Measurements from ENCODE around the gene ZNF804A.
A peak's percentile ranks its signal among the peaks of the same experiment; 100 is the strongest.
"Not testable (repeated sequence)": the region's sequence is repeated elsewhere in the genome, so short reads cannot be mapped to it uniquely, and the experiment has no call there.

Gene ZNF804A

DNA sequence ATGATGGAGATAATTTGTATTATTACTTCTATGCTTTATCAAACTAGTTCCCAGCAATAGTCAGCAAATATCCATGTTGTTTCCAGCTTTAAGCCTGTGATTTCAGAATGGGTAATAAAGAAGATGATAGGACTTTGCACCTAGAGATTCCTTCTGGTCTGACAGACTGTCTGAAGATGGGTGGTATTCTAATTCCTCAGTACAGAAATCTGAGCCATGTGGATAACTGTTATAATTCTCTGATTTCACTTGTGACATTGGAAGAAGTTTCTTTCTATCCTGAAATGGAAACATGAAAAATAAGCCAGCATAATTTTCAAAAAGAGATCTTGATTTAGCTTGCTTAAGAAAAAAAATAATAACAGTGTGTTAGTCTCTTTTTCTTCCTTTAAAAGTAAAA lies 130.1 kb downstream of the ZNF804A start:
- DNase-seq: no peak

DNA sequence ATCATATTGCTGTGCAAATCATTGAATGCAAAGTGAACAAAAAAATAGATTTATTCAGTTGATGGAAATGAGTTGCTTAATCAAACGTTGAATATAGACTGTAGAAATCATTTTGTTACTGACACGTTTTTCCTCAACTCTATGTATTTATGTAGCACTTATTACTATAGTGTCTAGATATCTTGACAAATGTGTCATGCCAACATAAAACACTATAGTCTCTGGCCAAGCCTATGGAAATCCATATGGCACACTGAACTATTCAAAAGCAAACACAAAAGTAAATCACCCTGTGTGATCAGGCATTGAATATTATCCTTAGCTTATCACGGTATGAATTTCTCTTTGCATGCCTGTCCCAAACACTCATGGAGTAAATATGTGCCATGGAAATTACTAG lies 131.3 kb downstream of the ZNF804A start:
- DNase-seq: no peak

DNA sequence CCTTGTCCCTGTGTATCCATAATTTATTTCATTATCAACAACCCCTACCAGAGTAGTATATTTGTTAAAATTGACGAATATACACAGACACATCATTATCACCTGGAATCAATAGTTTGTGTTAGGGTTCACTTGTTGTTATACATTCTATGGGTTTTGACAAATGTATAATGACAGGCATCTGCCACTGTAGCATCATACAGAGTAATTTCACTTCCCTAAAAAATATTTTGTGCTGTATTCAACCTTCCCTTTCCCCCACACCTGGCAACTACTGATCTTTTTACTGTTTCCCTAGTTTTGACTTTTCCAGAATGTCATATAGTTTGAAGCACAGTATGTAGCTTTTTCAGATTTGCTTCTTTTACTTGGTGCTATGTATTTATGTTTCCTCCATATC lies 132.0 kb downstream of the ZNF804A start:
- no peak for DNase-seq

DNA sequence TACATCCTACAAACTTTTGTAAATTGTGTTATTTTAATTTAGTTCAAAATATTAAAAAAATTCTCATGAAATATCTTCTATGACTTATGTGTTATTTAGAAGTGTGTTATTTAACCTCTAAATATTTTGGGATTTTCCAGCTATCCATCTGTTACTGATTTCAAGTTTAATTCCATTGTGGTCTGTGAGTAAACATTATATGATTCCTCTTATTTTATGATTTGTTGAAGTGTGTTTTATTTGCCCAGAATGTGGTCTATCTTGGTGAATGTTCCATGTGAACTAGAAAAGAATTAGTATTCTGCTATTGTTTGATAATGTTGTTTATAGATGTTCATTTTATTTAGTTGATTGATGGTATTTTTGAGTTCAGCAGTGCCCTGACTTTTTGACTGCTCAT lies 136.0 kb downstream of the ZNF804A start:
- no peak for DNase-seq

DNA sequence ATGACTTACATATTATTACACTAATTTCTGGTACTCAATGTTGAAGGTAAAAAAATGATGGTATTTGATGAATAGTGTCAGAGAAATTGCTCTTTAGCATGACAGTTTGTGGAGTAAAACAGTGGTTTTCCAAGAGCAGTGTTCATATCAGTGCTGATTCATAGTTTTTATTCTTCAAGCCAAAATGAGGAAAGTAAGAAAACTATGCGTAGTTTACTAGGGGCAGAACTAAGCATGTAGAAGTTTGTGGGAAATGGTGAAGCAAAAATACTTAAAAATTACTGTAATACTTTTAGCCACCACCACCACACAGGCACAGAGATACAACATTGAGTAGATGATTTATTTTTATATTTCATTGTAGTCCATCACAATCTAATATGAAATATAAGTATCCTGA lies 137.3 kb downstream of the ZNF804A start:
- no peak for DNase-seq

DNA sequence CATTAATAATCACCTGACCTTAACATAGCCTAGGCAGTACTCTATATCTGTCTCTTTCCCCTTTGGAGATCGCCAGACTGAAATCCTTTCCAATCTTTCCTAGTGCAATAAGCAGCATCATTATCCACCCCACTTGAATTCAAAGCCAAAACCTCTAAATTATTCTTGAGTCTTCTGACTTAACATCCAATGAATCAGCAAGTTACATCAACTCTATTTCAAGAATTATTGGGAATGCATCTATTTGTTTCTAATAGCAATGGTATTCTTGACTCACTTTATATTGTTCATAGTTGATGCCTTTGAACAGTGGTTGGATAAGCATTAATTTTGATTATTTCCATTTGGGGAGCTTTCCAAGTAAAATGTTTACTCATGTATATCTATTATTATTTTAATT lies 144.8 kb downstream of the ZNF804A start:
- no peak for DNase-seq

DNA sequence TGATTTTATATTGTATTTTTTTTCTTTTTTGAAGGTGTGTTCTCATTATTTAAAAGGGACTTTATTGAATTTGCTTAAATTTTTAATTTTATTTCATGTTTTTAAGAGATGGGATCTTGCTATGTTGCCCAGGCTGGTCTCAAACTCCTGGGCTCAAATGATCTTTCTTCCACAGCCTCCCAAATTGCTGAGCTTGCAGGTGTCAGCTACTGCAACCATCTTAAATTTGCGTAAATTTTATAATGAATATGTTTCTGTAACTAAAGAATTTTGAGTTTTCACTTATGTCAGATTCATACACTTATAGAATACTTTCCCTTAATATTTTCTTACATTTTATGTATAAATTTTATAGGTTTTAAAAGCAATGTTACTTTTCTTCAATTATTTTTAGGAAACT lies 157.8 kb downstream of the ZNF804A start:
- no peak for DNase-seq

DNA sequence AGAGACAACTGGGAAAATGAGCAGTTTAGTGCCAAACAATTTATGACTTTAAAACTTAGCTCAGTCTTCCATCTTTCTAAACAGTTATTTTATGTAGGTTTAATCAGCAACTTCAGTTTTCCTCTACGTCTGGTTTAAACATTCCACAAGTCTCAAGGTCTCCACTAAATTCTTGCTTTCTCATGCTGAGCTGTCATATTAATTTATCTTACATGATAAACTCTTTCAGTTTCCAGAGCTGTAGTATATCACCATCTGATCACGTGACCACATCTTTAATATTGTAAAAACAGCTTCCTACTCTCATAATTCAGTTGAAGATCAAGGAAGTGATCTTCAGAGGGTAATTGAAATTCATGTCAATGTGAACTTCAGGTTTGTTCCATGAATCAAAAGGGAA lies 158.6 kb downstream of the ZNF804A start:
- no peak for DNase-seq

DNA sequence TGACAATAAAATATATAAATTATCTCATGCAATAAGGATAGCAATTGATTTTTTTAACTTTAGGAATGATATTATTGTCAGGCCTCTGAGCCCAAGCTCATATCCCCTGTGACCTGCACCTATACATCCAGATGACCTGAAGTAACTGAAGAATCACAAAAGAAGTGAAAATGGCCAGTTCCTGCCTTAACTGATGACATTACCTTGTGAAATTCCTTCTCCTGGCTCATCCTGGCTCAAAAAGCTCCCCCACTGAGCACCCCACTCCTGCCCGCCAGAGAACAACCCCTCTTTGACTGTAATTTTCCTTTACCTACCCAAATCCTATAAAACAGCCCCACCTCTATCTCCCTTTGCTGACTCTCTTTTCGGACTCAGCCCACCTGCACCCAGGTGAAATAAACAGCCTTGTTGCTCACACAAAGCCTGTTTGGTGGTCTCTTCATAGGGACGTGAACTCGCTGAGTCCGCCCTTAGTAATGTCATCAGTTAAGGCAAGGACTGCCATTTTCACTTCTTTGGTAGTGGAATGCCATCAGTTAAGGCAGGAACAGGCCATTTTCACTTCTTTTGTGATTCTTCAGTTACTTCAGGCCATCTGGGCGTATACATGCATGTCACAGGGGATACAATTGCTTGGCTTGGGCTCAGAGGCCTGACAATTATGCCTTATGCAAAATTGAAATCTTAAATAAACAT lies 161.4 kb downstream of the ZNF804A start:
- not testable (repeated sequence) for DNase-seq

DNA sequence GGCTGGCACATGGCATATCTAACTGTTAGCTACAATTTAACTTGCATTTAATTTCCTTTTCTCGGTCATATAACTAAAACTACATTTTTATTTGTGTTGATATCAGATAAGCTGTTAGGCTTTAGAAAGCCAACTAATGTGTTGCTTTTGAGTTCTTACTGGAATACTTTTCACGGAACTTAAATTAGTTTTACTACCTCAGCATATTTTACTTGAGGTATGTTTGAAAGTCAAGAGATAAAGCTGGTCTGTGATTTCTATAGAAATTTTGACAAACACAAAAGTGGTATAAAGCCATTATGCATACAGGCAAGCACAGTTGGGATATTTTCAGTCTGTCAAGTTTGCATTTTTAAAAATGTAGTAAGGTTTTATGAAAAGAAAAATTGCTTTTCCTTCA lies 162.6 kb downstream of the ZNF804A start:
- DNase-seq: no peak

DNA sequence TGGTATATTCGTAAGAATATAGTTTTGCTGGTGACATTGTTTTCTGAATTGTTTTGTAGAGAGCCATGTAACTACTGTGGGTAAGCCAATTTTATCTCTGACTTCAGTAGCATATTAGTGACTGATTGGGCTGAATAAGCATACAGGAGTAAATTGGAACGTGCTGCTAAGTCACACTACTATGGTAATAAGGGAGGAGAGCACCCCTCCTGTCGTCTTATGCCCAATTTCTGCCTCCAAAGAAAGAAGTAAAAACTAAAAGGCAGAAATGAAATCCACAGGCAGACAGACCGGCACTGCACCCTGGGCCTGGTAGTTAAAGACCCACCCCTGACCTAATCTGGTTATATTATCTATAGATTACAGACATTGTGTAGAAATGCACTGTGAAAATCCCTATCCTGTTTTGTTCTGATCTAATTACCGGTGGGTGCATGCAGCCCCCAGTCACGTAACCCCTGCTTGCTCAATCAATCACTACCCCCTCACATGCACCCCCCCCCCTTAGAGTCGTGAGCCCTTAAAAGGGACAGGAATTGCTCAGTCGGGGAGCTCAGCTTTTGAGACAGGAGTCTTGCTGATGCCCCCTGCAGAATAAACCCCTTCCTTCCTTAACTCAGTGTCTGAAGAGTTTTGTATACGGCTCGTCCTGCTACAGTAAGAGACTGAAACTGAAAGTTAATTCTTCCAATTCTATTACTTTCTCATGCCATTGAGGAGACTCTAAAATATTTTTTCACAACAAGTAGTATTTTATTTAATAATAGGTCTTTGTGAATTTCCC lies 167.0 kb downstream of the ZNF804A start:
- DNase-seq: peak; percentile 24 to 51 (median 38)

DNA sequence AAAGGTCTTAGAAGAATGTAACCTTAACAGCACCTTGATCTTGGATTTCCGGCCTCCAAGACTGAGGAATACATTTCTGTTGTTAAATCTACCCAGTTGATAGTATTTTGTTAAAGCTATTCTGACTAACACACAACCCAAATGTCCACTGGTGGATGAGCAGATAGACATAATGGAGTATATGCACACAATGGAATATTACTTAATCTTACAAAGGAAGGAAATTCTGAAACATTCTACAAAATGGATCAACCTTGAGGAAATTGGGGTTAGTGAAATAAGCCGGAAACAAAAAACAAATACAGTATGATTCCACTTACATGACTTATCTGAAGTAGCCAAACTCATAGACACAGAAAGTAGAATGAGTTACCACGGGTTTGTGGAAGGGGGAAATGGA lies 168.7 kb downstream of the ZNF804A start:
- DNase-seq: no peak

DNA sequence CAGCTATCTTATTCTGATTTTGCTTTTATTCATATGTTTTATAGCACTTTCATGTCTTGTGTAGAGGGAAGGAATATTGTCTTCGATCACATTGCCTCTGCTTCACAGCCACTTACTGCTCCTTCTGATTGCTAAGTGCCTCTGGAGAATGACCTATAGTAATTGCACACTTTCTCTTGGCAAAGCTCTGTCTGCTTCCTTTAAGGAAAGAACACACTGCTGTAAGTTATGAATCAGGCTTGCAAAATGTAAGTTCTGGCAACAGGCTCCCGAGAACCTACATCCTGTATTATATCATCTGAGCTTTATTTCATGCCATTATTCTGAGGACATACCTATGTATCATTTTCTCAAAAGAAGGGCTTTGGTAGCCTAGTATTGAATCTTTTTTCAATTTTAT lies 170.7 kb downstream of the ZNF804A start:
- DNase-seq: peak in 2 of 3 donors; percentile 19 to 52

DNA sequence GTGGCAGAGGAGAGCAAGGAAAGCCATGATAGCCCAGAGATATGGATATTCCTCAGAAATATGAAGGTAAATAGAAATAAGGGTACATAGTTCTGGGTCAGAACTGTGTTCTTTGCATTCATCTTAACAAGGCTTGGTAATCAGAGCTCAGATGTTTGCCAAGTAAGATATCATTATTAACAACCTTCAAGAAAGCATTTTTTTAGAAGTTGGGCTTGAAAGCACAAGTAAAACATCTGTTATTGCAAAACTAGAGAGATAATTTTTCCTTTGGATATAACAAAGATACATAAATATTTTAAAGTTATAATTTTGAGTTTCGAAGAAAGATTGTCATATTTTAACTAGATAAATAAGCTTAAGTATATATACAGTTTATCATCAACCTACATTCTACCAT lies 171.4 kb downstream of the ZNF804A start:
- no peak for DNase-seq

DNA sequence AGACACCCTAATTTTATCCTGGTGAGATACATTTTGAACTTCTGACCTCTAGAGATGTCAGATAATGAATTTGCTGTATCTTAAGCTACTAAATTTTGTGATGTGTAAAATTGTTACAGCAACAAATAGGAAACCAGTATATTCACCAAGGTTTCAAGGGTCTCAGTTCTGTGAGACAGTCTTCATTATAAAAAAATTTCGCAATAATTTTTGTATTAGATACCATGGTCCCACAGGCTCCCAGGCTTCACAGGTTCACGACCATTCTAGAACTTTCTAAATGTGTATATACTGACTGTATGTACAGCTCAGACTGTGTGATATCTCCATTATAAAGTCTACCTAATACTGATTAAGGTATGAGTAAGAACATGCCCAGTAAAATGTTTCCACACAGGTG lies 181.4 kb downstream of the ZNF804A start:
- DNase-seq: no peak

DNA sequence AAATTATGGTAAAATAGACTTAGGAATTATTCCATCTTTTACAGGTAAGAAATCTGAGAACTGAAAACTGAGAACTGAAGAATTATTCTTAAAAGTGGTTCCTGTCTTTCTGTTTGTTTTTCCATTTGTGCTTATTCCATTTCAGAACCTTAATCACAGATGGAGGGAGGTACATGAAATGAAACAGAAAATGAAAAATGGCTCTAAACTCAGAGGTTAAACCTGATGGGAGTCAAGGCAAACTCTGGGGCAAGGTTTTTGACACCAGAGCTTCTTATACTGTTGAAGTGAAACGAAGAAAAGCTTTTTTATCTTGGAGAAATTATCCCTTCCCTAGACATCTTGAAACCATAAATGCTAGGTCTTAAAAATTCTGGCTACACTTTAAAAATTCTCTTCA lies 182.1 kb downstream of the ZNF804A start:
- no peak for DNase-seq

DNA sequence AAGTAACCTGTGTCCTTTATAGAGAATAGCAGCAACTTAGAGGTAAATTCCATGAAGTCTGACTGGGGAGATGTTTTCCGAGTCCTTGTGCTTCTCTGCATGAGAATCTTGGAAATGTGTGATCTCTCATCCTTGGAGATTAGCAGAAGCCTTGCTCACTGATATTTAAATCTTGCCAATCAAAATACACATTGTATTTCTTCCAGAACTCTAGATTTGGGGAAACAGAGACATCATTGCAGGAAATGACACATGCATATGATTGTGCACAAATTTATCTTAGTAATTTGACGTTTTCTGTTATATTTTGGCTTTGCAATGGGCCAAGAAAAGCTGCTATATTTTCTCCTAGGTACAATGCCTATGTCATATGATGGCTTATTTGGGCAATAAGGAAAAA lies 182.6 kb downstream of the ZNF804A start:
- no peak for DNase-seq

DNA sequence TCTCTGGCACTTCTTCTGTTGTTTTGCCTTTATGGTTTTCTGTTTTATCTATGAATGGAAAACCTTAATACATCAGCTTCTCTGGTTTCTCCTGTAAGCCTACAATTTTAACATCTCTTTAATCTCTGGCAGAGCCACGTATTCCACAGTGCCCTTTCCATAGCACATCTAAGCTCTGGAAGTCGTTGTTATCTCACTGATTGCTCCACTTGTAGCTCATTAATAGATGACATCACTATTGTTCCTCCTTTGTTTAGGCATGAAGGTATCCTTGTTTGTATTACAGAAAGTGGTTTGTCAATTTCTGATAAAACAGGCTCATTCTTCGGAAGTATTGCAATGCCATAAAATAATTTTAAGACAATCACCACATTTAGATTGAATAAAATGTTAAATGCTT lies 185.2 kb downstream of the ZNF804A start:
- DNase-seq: no peak

DNA sequence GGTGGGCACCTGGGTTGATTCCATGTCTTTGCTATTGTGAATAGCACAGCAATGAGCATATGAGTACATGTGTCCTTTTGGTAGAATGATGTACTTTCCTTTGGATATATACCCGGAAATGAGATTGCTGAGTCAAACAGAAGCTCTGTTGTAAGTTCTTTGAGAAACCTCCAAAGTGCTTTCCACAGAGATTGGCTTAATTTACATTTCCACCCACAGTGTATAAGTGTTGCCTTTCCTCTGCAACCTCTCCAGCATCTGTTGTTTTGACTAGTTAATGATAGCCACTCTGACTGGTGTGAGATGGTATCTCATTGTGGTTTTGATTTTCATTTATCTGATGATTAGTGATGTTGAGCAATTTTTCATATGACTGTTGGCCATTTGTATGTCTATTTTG lies 194.8 kb downstream of the ZNF804A start:
- no peak for DNase-seq

DNA sequence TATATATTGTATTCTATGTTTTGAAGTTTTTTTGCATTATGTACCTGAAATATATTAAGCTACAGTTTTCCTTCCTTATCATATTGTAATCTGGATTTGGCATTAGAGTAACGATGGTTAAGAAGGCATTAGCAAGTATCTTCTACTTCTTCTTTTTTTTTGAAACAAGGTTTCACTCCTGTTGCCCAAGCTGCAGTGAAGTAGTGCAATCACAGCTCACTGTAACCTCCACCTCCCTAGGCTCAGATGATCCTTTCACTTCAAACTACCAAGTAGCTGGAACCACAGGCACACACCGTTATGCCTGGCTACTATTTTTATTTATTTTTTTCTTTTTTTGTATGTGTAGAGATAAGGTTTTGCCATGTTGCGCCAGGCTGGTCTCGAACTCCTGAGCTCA lies 201.1 kb downstream of the ZNF804A start:
- peak in 1 of 3 donors; percentile 14 for DNase-seq

DNA sequence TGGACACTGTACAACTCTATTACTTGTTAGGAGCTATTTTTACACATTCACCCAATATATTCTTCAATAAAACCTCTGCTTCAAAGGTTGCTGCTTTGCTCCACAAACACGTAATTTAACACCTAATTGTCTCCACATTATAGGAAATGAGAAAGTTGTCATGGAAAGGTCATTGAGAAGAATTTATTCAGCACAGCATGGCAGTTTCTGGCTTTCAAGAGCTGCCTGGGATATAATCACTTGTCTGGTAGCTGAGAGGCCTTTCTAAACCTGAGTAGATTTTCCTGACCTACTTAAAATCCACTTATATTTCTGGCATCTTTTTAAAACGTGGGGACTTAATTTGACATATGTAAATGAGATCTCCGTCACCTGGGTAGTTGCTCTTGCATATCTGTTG lies 216.1 kb downstream of the ZNF804A start:
- DNase-seq: no peak

DNA sequence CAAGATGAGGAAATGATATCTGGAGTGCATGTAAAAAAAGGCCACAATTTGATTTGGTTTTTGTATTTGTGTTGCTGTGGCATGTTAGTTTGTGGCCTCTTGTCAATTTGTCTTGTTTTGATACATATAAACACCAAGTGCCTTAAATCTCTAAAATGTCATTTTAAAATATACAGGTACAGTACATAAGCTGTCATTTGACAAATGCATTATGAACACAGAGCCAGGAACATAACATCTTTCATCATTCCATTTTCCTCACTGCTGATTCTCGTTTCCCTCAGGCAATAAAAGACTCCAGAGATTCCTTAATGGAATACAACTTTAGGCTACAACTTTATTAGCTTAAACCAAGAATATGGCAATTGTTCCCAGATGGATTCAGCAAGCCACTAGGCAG lies 217.5 kb downstream of the ZNF804A start:
- DNase-seq: no peak

DNA sequence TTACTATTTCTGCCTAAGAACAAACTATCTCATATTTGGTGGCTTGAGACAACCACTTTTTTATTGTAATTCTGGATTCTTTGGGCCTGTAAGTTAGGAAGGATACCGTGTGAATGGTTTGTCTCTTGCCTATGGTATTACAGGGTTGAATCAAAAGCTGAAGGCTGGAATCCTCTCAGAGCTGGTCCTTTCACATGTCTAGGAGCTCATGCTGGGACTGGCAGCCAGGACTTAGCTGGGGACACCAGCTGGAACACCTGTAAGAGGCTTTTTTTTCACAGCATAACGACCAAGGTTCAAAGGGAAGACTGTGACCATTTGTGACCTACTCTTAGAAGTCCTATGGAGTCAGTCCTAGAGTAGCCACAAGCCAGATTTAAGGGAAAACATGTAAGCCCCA lies 226.3 kb downstream of the ZNF804A start:
- no peak for DNase-seq

DNA sequence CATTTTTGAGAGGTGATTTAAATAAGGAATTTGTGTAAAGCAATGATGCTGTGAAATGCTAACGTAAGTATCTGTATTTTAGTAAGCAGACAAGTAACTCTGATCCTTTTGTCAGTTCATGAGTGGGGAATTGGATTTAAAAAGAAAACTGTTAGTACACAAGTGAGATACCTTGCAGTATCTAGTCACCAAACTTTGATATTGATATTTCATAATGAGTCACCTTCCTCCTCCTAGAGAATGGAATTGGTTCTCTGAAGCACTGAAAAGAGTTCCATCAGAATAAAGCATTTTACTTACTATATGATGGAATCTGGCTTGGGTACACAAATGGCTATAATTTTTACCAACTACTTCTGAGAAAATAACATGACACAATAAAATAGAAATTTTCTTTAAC lies 232.2 kb downstream of the ZNF804A start:
- no peak for DNase-seq
